Stimulated activated CD4-positive, alpha-beta T cell treated with anti-CD3 and anti-CD28 coated beads, Interleukin-15, amount 100 ng/mL, for 1 hour (primary cell): ENCODE data around the gene MTX3.

Source experiments
- DNase-seq, 2 donors: peaks; one replicate each; pipeline ENCODE4 v3.0.0-alpha.2; 2020; ENCODE audit warnings: low read depth in 1 of 2, low spot score in 1 of 2

The MTX3 gene

DNA sequence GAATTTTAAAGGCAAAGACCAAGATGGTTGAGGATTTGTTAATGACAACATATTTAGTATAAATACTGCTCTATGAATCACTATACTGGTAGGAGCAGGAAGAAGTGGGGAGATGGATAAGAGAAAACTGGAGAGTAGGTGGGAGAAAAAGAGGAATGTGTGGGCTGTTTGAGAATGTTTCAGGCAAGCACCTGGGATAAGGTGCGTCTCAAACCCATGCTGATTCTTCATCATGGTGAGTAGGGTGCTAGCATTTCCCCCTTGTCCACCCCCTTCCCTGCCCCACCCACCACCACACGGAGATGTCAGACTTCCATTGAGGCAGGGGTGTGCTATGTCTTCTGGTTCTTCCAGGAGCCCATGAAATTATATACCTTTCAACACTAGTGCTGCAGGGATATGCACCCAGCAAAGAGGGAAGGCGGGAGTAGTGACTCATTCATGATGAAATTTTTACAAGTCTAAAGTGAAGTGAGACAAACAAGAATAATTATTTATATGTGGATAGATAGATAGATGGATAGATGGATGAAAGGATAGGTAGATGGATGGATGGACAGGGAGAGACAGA lies 54.3 kb downstream of the MTX3 start:
- no peak for DNase-seq

- no peak for DNase-seq
Measured at GRCh38 chr5:79936002-79936645, 54.9 kb downstream of the MTX3 start.

DNA sequence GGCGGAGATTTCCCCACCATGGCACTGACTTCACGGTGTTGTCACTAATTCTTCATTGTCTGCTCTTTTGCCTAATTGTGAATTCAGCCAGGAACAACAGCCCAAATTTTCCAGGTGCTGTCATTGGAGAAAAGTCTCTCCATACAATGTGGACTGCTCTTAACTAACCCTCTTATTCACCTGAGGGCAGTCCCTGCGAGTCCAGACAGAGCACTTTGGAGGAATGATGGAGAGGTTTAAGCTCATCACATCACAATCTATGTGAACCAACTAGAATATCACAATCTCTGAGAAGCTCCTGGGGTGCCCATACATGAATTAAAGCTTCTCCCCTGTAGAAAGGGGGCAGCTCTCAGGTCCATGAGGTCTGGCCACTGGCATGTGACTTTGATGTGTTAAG lies 56.4 kb downstream of the MTX3 start:
- DNase-seq, result no peak

DNA sequence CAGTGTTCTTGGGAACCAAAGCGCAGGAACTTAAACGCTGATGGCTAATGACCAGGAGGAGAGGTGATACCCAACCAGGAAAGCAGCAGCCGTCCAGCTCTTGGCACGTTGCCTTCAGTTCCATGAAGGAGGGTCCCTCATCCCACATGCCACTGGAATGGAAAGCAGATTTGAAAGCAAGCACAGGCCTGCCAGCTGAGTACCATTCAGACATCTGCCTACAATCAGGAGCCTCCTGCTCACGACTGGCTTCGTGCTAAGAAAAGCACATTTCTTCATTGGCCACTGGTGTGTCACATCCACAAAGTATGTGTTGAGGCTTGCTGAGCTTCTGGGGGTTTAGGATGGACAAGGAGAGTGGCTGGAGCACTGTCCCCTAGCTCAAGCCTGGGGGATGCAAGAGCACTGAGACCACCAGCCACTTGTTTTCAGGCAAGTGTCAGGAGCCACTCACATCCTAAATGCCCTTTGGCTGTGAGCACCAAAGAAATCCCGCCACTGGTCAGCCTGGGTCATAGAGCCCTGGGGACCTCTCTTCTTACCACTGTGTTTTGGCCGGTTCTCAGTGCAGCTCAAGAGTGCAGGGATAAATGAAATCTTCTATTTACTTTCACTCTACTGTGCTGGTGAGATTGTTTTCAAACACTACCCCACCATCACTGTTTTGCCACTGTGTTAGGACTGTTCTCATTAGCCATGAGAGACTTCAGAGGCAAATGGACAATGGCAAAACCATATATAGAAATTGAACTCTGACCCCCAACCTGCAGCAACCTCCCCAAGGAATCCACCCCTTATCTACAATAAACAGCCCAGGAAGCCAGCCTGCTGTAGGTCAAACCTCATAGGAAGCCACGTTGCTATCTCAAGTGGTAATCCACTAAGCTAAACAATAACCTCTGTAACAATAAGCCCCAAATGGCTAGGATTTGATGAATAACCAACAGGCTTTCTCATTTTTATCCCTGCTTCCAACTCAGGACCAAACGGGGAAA lies 58.3 kb downstream of the MTX3 start:
- no peak for DNase-seq

DNA sequence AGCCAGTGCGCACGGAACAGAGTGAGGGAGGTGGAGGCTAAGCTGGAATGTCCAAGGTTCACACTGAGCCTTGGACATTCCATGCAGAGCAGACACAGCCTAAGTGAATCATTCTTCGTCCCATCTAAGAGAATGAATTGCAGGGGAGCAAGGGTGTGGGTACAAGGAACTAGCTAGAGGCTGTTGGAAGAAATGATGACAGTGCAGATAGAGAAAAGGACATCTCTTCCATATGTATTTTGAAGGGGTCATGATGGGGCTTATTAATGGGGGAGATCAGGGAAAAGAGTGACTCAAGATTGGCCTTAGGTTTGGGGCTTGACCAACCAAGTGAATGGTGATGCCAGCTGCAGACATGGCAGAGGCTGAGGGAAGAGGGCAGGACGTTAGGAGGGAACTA lies 59.2 kb downstream of the MTX3 start:
- no peak for DNase-seq

- DNase-seq, result no peak
Measured at GRCh38 chr5:79931409-79931808, 59.7 kb downstream of the MTX3 start.

DNA sequence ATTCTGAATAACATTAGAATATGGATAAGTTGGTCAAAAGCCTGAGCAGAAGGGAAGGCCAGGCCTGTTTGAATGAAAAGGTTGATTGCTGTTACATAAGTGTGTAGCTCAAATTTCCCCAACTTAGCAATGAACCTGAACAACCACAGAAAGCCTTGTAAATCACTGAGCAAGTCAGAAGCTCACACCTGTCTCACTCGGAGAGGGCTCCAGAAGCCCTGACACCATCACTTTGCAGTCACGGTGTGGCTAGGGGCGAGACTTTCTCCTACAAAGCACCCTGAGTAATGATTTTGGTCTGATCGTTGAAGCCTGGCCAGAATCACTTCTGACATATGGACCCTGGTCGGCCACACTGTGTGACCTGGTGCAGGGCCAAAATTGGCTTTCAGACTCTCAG lies 62.0 kb downstream of the MTX3 start:
- DNase-seq, result no peak
